Small intestine (tissue), 7 donors: ENCODE measurements around the gene RIMOC1. TPM values are rescaled to one million over a fixed set of nuclear protein-coding genes. Genes with fewer than 3 reads are reported as not detected.
A peak's percentile ranks its signal among the peaks of the same experiment; 100 is the strongest.
"Not testable (repeated sequence)": the region's sequence is repeated elsewhere in the genome, so short reads cannot be mapped to it uniquely, and the experiment has no call there.

Experiments used
- DNase-seq, 2 donors: peaks; one replicate each; pipeline versions ENCODE4 v3.0.0 to v3.0.0-alpha.2; 2013
- FAIRE-seq: peaks from 2 replicates; lab custom pipeline; 2012; peaks lifted over from hg19 to GRCh38; lab: Jason Lieb, UNC
- H3K27ac ChIP-seq, 3 donors: one replicate each; pipeline ENCODE4 v1.5.1; 2013; ENCODE audit warnings: low read length in 2 of 3, mild to moderate bottlenecking in 2 of 3, control low read depth in 1 of 3, inconsistent platforms in 1 of 3, low read depth in 1 of 3, moderate library complexity in 1 of 3
- H3K27me3 ChIP-seq, 3 donors: one replicate each; pipeline ENCODE4 v1.6.1; 2013; ENCODE audit warnings: low read length in 3 of 3, inconsistent platforms in 1 of 3; ENCODE audit not compliant: control insufficient read depth in 3 of 3, insufficient read depth in 3 of 3
- H3K36me3 ChIP-seq, 3 donors: one replicate each; pipeline ENCODE4 v1.6.1; 2013; ENCODE audit warnings: low read length in 3 of 3, inconsistent platforms in 1 of 3, low read depth in 1 of 3, mild to moderate bottlenecking in 1 of 3, moderate library complexity in 1 of 3; ENCODE audit not compliant: control insufficient read depth in 3 of 3, insufficient read depth in 2 of 3
- H3K4me1 ChIP-seq, 3 donors: one replicate each; pipeline ENCODE4 v1.6.1; 2013; ENCODE audit warnings: low read length in 2 of 3, inconsistent platforms in 1 of 3, low read depth in 1 of 3, mild to moderate bottlenecking in 1 of 3, moderate library complexity in 1 of 3; ENCODE audit not compliant: control insufficient read depth in 3 of 3, insufficient read depth in 2 of 3
- H3K4me3 ChIP-seq, 3 donors: one replicate each; pipeline ENCODE4 v1.5.1; 2013; ENCODE audit warnings: low read length in 3 of 3, control low read depth in 1 of 3, inconsistent platforms in 1 of 3, low read depth in 1 of 3, mild to moderate bottlenecking in 1 of 3, moderate library complexity in 1 of 3
- H3K9me3 ChIP-seq, 2 donors: one replicate each; pipeline ENCODE4 v1.6.1; 2013; ENCODE audit warnings: low read depth in 1 of 2, low read length in 1 of 2; ENCODE audit not compliant: control insufficient read depth in 2 of 2, insufficient read depth in 1 of 2
- WGBS, 3 donors: extraction: QIAGEN DNeasy Blood & Tissue Kit; methylation state at CpG; one replicate each; pipeline ENCODE4 v1.1.7; 2013; 5-methylcytosine and 5-hydroxymethylcytosine counted together
- polyA plus RNA-seq, 4 donors: library from polyadenylated mRNA; stranded (reverse) in 3 of 4; unstranded in 1 of 4; fragments of 200-250 nt in 3 of 4; fragments of 120-200 nt in 1 of 4; gene quantifications; one replicate each; pipeline versions ENCODE4 v1.2.1 to v1.2.3, GENCODE V29; 2013
- donor health status: healthy with polysubstance abuse.
- donor health status: control.
- donor health status: control.
- donor health status: Bipolar disorder and iron deficiency.
- donor health status: healthy.

The RIMOC1 gene
- polyA plus RNA-seq, 4 donors: 3.8 to 20.5 (median 6.8) TPM

- DNase-seq (peak; percentile 82 to 96), FAIRE-seq (no peak)
- Histone ChIP-seq H3K36me3 (peaks cover 0 to 5% (median 4%) of the 10 kb centered on the region in 3 donors), H3K27me3 (no peaks in the 10 kb centered on the region), H3K9me3 (no peaks in the 10 kb centered on the region), H3K4me1 (peaks cover 0 to 5% (median 0%) of the 10 kb centered on the region in 3 donors), H3K4me3 (peak within 1 kb of the TSS; percentile 79 to 94 (median 80)), H3K27ac (peak within 1 kb of the TSS; percentile 90 to 99 (median 91))
- 0 to 1% (median 1%) methylated on average over 52 to 60 of the region's 60 CpGs for WGBS, 3 donors
These were observed 20.9 kb downstream of the RIMOC1 start, which contains the start of gene FBXO4 for GRCh38 chr5:41924872-41925554. FBXO4 (plus strand) TSS chr5:41925281; CDS start chr5:41925310, 29 bp downstream.

DNA sequence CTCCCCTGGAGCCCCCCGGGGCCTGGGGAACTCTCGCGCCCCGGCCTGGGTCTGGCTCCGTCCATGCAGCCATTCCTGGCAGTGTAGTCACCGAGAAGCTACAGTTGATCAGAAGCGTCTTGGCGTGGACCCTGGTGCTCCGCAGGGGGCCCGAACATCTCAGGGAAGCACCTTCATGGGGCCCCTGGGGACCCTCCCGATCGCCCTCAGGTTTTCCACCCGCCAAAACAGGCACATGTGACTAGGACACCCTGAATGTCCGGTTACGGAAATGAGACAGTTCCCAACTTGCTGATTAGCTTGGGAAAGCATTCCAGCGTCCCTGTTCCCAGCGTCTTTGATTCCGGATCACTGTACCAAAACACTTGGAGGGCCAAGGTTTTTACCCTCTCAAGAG is 21.4 kb downstream of the RIMOC1 start:
- no peak for FAIRE-seq

DNA sequence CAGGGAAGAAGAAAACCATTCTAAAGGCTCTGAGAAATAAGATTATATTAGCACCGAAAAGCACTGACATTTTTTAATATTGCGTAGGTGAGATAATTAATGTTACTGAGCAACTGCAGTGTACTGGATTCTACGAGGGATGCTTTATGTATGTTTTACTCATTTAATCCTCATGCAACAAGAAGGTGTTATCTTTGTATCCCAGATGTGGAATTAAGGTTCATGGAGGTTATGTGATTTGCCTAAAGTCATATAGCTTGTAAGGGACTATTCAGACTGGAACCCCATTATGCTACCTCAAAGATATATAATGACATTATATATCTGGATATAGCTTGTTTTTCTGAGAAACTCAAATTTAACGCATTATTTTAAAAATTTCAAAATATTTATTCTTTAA is 23.5 kb downstream of the RIMOC1 start:
- FAIRE-seq: no peak
- H3K27ac ChIP-seq: no peak overlapping the region
- WGBS, 3 donors: 94 to 95% (median 95%) methylated on average over 4 of the region's 4 CpGs

More for the DNA sequence above, 21.4 kb downstream of the RIMOC1 start:
- Histone ChIP-seq H3K4me1 (peaks cover 0 to 5% (median 0%) of the 10 kb centered on the region in 3 donors), H3K27me3 (no peaks in the 10 kb centered on the region), H3K36me3 (peaks cover 0 to 4% (median 3%) of the 10 kb centered on the region in 3 donors), H3K9me3 (no peaks in the 10 kb centered on the region), H3K4me3 (peak overlapping the region; percentile 79 to 94 (median 80)), H3K27ac (peak overlapping the region; percentile 90 to 99 (median 91))
- peak in 1 of 2 donors; percentile 51 for DNase-seq
- 0 to 2% (median 1%) methylated on average over 16 to 18 of the region's 18 CpGs for WGBS, 3 donors

DNA sequence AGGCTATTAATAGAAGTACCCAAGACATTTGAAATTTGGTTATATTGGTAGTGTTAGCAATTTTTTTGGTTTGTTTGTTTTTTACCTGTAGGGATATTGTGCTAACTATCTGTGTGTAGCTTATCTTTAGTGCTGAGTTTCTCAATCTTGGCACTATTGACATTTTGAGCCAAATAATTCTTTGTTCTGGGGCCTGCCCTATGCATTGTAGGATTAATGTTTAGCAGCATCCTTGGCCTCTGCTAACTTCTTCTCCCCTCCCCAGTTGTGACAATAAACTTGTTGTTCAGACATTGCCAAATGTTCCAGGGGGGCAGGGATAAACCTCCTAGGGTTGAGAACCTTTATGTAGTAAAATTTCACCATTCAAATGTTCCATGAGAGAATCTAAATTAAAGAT is 24.9 kb downstream of the RIMOC1 start:
- DNase-seq (no peak), FAIRE-seq (no peak)
- Histone ChIP-seq H3K4me3 (no peak overlapping the region), H3K9me3 (no peaks in the 10 kb centered on the region), H3K27ac (no peak overlapping the region), H3K36me3 (peaks cover 0 to 1% (median 0%) of the 10 kb centered on the region in 3 donors), H3K27me3 (no peaks in the 10 kb centered on the region), H3K4me1 (peaks cover 0 to 5% (median 0%) of the 10 kb centered on the region in 3 donors)

More for the DNA sequence above, 23.5 kb downstream of the RIMOC1 start:
- no peaks in the 10 kb centered on the region for H3K9me3 ChIP-seq
- DNase-seq: no peak
- H3K36me3 ChIP-seq: no peaks in the 10 kb centered on the region
- no peak overlapping the region for H3K4me3 ChIP-seq
- H3K4me1 ChIP-seq: peaks cover 0 to 5% (median 0%) of the 10 kb centered on the region in 3 donors
- no peaks in the 10 kb centered on the region for H3K27me3 ChIP-seq

- Histone ChIP-seq H3K36me3 (peaks cover 0 to 3% (median 2%) of the 10 kb centered on the region in 3 donors), H3K27me3 (no peaks in the 10 kb centered on the region), H3K4me3 (no peak overlapping the region), H3K9me3 (no peaks in the 10 kb centered on the region), H3K4me1 (no peaks in the 10 kb centered on the region), H3K27ac (no peak overlapping the region)
- DNase-seq: no peak
- FAIRE-seq: no peak
- WGBS, 3 donors: 92 to 94% (median 92%) methylated on average over 2 of the region's 2 CpGs
These were observed 28.6 kb downstream of the RIMOC1 start for GRCh38 chr5:41932770-41933169.

DNA sequence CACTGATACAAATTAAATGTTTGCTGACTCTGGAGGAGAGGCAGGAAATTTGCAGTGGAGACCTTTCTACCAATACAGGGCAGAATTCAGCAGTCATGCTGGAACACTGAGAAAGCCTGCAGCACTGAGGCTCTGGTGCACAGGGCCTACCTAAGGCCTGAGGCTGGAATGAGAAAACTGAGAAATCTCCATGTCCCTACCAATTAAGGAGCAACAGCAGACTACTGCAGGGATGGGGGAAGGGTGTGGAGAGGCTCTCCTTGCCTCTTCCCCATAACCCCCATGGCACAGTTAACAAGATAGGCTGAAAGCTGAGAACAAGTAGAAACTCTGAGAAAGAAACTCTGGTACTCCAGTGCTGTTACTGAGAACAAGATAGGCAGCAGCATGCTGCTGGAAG is 31.4 kb downstream of the RIMOC1 start:
- Histone ChIP-seq H3K4me1 (no peaks in the 10 kb centered on the region), H3K27me3 (no peaks in the 10 kb centered on the region), H3K9me3 (no peaks in the 10 kb centered on the region), H3K27ac (no peak overlapping the region), H3K36me3 (peaks cover 0 to 3% (median 2%) of the 10 kb centered on the region in 3 donors), H3K4me3 (no peak overlapping the region)
- no peak for DNase-seq
- no peak for FAIRE-seq

GRCh38 chr5:41940641-41941040 is 36.5 kb downstream of the RIMOC1 start:
- DNase-seq (no peak), FAIRE-seq (no peak)
- Histone ChIP-seq H3K36me3 (peaks cover 0 to under 1% (median 0%) of the 10 kb centered on the region in 3 donors), H3K27me3 (no peaks in the 10 kb centered on the region), H3K4me1 (no peaks in the 10 kb centered on the region), H3K4me3 (no peak overlapping the region), H3K27ac (no peak overlapping the region), H3K9me3 (no peaks in the 10 kb centered on the region)
- 96 to 100% (median 100%) methylated on average over 1 of the region's 1 CpG for WGBS, 3 donors

GRCh38 chr5:41945332-41945955 is 41.3 kb downstream of the RIMOC1 start:
- WGBS, 3 donors: 88 to 91% (median 90%) methylated on average over 7 of the region's 7 CpGs
- not testable (repeated sequence) for DNase-seq, FAIRE-seq, H3K9me3 ChIP-seq, H3K27me3 ChIP-seq, H3K36me3 ChIP-seq, H3K27ac ChIP-seq, H3K4me3 ChIP-seq, H3K4me1 ChIP-seq
